HUES64 (cell line): Measurements from ENCODE around the gene SELENOM.
"Not testable (repeated sequence)": the region's sequence is repeated elsewhere in the genome, so short reads cannot be mapped to it uniquely, and the experiment has no call there.

Source experiments
- H3K27ac ChIP-seq: 2 replicates; pipeline ENCODE4 v1.7.0; 2013; ENCODE audit warnings: low read depth, low read length, inconsistent platforms
- H3K27me3 ChIP-seq: 2 replicates; pipeline ENCODE4 v1.6.1; 2013; ENCODE audit warnings: mild to moderate bottlenecking, low read length; ENCODE audit not compliant: insufficient read depth
- H3K36me3 ChIP-seq: 2 replicates; pipeline ENCODE4 v1.6.1; 2013; ENCODE audit warnings: mild to moderate bottlenecking, low read length; ENCODE audit not compliant: insufficient read depth
- H3K4me1 ChIP-seq: 2 replicates; pipeline ENCODE4 v1.6.1; 2013; ENCODE audit warnings: mild to moderate bottlenecking, low read length, moderate library complexity; ENCODE audit not compliant: insufficient read depth
- H3K4me3 ChIP-seq: 2 replicates; pipeline ENCODE4 v1.5.1; 2013; ENCODE audit warnings: mild to moderate bottlenecking, low read length, moderate library complexity
- H3K9ac ChIP-seq: 2 replicates; pipeline ENCODE4 v1.6.1; 2013; ENCODE audit warnings: mild to moderate bottlenecking, low read depth, low read length
- H3K9me3 ChIP-seq: 2 replicates; pipeline ENCODE4 v1.6.1; 2013; ENCODE audit warnings: low read depth, low read length; ENCODE audit not compliant: insufficient read depth
- WGBS: fragments of 150-250, 120-280 bp; methylation state at CpG from one replicate; pipeline ENCODE4 v1.1.7; 2013; ENCODE audit warnings: missing lambda C conversion rate; 5-methylcytosine and 5-hydroxymethylcytosine counted together

SELENOM gene

DNA sequence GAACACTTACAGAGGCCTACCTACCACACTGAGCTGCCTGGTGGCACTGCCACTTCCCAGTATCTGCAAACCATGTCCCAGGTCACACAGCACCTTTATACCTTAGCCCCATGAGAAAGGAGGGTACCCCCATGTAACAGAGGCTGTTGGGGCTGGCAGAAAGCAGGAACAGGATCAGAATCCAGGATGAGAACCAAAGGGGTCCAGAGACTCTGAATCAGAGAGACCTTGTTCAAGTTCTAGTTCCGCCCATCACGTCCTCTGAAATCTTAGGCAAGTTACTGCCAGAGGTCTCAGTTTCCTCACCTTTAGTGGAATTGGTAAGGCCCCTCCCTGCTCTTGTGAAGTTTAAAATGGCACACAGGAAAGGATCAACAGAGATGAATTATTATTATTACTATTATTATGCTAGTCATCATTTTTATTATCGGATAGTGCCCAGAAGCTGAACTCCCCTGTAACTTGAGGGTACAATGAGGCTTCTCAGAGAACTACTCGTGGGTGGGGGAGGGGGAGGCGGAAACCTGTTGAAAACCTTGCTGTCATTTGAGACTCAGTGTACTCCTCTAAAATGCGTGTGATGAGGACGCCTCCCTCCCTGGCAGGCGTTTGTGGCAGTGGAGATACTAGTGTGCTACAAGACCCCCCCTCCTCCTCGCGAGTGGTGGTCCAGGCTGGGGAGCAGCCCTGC is 9.3 kb downstream of the SELENOM start:
- H3K4me3 ChIP-seq, result peak overlapping the region; percentile 19; the same call in 1 of the 2 replicates

DNA sequence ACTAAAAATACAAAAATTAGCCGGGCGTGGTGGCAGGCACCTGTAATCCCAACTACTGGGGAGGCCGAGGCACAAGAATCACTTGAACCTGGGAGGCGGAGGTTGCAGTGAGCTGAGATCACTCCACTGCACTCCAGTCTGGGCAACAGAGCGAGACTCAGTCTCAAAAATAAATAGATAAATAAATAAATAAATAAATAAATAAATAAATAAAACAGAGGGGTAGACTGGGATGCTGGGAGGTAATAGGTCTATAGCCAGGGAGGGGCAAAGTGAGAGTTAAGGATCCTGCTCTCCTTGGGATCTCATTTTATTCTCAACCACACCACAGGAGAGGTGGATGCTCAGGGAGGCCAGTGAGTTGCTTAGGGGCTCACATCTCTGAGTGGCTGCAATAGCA is 9.8 kb downstream of the SELENOM start:
- H3K9me3 ChIP-seq, H3K36me3 ChIP-seq, H3K4me3 ChIP-seq, H3K27ac ChIP-seq, H3K4me1 ChIP-seq, H3K9ac ChIP-seq, H3K27me3 ChIP-seq: not testable (repeated sequence)
- 96% methylated on average over 4 of the region's 5 CpGs for WGBS

More for the DNA sequence above, 9.3 kb downstream of the SELENOM start:
- H3K9me3 ChIP-seq, result no peaks in the 10 kb centered on the region
- H3K27ac ChIP-seq, result no peak overlapping the region
- H3K27me3 ChIP-seq, result no peaks in the 10 kb centered on the region
- no peaks in the 10 kb centered on the region for H3K4me1 ChIP-seq
- WGBS, result 81% methylated on average over 10 of the region's 10 CpGs
- H3K36me3 ChIP-seq, result no peaks in the 10 kb centered on the region; the same call in 1 of the 2 replicates
- no peak overlapping the region for H3K9ac ChIP-seq

DNA sequence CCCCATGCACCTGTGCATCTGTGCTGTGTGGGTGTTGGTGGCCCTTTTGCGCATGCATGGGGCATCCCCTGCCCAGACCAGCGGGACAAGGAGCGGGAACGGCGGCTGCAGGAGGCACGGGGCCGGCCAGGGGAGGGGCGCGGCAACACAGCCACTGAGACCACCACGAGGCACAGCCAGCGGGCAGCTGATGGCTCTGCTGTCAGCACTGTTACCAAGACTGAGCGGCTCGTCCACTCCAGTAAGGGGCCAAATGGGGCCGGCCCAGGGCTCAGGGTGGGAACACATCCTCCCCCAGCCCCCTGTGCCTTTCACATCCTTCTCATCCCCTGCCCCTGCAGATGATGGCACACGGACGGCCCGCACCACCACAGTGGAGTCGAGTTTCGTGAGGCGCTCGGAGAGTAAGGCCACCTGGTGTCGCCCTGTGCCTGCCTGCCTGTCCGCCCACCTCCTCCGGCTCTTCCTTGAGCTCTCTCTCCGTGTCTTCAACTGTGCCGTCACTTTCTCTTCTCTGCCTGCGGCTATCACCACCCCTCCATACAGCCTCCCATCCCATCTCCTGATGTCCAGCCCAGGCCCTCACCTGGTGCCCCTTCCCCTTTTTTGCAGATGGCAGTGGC is 10.6 kb downstream of the SELENOM start:
- Histone ChIP-seq H3K27ac (no peak overlapping the region), H3K9ac (no peak overlapping the region), H3K4me3 (no peak overlapping the region), H3K9me3 (no peaks in the 10 kb centered on the region), H3K4me1 (no peaks in the 10 kb centered on the region), H3K27me3 (no peaks in the 10 kb centered on the region), H3K36me3 (no peaks in the 10 kb centered on the region; the same call in 1 of the 2 replicates)
- WGBS, result 88% methylated on average over 27 of the region's 27 CpGs

DNA sequence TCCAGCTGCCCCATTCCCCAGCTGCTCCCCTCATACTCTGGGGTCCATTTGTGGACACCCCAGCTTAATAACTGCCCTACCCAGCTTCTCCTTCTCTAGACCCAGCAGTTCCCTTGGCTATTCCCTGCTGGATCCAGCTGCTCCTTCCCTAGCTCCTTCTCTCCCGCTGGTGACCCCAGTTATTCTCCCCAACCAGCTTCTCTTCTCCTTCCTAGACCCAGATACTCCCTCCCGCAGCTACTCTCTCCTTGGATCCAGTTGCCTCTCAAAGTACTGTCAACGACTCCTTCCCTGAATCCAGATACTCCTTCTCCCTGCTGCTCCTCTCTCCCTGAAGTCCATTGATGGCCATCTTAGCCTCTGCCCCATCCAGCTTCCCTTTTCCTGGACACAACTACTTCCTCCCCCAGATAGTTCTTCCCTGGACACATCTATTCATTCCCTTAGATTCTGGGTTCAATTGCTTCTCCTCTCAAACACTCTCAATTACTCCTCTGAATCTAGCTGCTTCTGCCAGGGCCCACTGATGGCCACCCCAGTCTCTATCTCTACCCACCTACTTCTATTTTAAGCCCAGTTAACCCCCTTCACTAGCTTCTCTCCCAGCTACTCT is 11.6 kb downstream of the SELENOM start:
- Histone ChIP-seq H3K4me1 (no peaks in the 10 kb centered on the region), H3K4me3 (no peak overlapping the region), H3K27me3 (no peaks in the 10 kb centered on the region), H3K36me3 (peaks cover 7% of the 10 kb centered on the region; the same call in 1 of the 2 replicates), H3K9me3 (no peaks in the 10 kb centered on the region), H3K27ac (no peak overlapping the region), H3K9ac (no peak overlapping the region)
- 93% methylated on average over 3 of the region's 3 CpGs for WGBS

DNA sequence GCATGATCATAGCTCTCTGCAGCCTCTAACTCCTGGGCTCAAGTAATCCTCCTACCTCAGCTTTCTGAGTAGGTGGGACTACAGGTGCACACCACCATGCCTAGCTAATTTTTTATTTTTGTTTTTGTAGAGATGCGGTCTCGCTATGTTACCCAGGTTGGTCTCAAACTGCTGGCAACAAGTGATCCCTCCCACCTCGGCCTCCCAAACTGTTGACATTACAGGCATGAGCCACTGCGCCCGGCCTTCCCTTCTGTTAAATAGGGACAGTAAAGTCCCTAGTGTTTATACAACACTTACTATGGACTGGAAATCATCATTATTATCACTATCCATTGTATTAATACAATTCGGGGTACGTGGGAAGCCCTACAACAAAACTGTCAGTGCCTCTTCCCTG is 12.6 kb downstream of the SELENOM start:
- Histone ChIP-seq H3K4me3 (no peak overlapping the region), H3K27me3 (no peaks in the 10 kb centered on the region), H3K9ac (no peak overlapping the region), H3K4me1 (no peaks in the 10 kb centered on the region), H3K27ac (no peak overlapping the region), H3K9me3 (no peaks in the 10 kb centered on the region), H3K36me3 (peaks cover 7% of the 10 kb centered on the region; the same call in 1 of the 2 replicates)
- WGBS, result over 99% methylated on average over 7 of the region's 7 CpGs

DNA sequence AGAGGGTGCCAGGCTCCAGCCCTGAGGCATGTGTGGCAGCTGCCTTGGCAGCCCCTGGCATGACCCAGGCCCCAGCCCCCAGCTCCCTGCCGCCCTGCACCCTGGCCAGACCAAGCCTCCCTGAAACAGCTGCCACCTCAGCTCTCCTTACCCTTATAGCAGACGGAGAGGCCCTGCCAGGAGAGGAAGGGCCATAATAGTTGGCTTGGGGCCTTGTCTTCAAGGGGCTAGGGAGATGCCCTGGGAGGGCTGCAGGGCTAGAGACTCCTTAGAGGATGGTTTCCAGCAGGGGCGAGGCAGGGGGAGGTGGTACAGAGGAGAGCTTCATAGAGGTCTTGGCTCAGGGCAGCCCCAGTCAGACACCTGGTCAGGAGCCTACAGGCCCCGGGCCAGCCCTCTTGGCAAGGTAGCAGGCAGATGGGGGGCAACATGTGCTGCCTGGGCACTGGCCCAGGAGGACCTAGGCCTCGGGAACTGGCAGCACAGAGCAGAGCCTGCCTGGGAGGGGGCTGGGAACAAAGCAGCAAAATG is 13.3 kb downstream of the SELENOM start:
- Histone ChIP-seq H3K27me3 (no peaks in the 10 kb centered on the region), H3K27ac (no peak overlapping the region), H3K4me3 (no peak overlapping the region), H3K4me1 (no peaks in the 10 kb centered on the region), H3K9me3 (no peaks in the 10 kb centered on the region), H3K36me3 (peaks cover 7% of the 10 kb centered on the region; the same call in 1 of the 2 replicates), H3K9ac (no peak overlapping the region)
- 87% methylated on average over 5 of the region's 5 CpGs for WGBS

DNA sequence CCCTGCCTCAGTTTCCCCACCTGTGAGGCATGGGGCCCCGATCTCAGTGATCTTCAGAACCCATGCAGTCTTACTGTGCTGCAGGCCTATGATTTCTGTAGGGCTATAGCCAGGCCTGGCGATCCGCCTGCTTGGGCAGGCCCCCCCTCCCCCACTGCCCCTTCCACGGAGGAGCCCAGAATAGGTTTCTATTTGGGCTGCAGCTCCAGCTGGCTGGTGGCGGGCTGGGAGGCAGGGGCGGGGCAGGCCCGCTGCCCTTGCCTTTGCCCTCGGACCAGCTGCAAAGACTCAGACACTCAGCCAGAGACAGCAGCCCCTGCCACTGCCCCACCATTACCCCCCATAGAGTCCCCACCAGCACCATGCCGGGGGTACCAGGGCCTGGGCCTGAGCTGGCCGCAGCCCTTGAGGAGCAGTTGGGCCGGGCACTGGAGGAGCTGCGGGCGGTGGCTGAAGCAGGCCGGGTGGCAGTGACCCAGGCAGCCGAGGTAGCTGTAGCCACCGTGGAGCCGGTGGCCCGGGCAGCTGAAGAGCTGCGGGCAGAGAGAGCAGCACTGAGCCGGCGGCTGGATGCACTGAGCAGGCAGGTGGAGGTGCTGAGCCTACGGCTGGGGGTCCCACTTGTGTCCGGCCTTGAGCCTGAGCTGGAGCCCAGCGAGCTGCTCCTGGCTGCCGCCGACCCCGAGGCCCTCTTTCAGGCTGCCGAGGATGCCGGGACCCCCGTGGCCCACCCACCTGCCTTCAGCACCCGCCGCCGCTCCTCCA is 14.1 kb downstream of the SELENOM start:
- no peaks in the 10 kb centered on the region for H3K9me3 ChIP-seq
- H3K4me1 ChIP-seq, result no peaks in the 10 kb centered on the region
- H3K27me3 ChIP-seq, result no peaks in the 10 kb centered on the region
- H3K9ac ChIP-seq, result no peak overlapping the region
- no peak overlapping the region for H3K27ac ChIP-seq
- H3K36me3 ChIP-seq, result peaks cover 7% of the 10 kb centered on the region; the same call in 1 of the 2 replicates
- H3K4me3 ChIP-seq, result no peak overlapping the region
- WGBS, result 94% methylated on average over 33 of the region's 33 CpGs

DNA sequence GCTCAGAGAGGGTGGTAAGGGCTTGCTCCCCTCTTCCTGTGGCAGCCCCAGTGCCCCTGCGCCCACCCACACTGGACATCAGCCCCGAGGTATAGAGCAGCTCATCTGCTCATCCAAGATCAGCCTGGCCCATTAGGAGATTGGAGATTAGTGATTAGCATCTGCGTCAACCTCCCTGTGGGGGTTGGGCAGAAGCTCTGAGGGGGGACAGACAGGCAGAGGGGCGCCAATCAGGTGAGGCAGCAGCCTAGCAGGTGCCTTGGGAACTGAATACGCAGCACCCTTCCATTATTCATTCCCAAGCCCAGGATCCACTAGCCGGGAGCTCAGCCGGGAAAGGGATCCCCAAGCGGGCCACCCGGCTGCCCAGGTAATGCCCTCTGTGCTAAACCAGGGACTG is 15.2 kb downstream of the SELENOM start:
- Histone ChIP-seq H3K9ac (no peak overlapping the region), H3K27me3 (no peaks in the 10 kb centered on the region), H3K4me1 (no peaks in the 10 kb centered on the region), H3K36me3 (peaks cover 7% of the 10 kb centered on the region; the same call in 1 of the 2 replicates), H3K4me3 (no peak overlapping the region), H3K27ac (no peak overlapping the region), H3K9me3 (no peaks in the 10 kb centered on the region)
- WGBS, result 91% methylated on average over 9 of the region's 9 CpGs

DNA sequence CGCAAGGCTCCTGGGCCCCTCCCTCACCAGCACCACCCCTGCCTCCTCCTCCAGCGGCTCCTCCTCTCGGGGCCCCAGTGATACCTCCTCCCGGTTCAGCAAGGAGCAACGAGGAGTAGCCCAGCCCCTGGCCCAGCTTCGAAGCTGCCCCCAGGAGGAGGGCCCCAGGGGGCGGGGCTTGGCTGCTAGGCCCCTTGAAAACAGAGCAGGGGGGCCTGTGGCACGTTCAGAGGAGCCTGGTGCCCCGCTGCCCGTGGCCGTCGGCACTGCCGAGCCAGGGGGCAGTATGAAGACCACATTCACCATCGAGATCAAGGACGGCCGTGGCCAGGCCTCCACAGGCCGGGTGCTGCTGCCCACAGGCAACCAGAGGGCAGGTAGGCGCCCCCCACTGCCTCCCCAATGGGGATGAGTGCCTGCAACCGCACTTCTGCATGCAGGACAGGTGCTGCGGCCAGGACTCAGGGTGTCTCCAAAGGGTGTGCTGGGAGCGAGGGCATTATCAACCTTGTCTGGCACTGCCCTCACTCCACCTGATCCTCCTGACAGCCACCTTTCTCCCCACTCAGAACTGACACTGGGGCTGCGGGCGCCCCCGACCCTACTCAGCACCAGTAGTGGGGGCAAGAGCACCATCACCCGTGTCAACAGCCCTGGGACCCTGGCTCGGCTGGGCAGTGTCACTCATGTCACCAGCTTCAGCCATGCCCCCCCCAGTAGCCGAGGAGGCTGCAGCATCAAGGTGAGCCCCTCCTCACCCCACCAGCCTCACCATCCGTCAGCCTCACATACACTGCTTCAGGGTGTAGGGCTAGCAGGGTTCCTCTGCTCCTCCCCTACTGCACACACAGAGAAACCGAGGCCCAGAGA is 16.0 kb downstream of the SELENOM start:
- Histone ChIP-seq H3K36me3 (peaks cover 7% of the 10 kb centered on the region; the same call in 1 of the 2 replicates), H3K9me3 (no peaks in the 10 kb centered on the region), H3K4me1 (no peaks in the 10 kb centered on the region), H3K9ac (no peak overlapping the region), H3K27me3 (no peaks in the 10 kb centered on the region), H3K27ac (no peak overlapping the region), H3K4me3 (no peak overlapping the region)
- WGBS, result 85% methylated on average over 29 of the region's 29 CpGs
